HG03097 (cell line): ENCODE measurements around the gene CYP46A1.

Source experiments
- ATAC-seq: cut with Tn5 transposase; IDR thresholded peaks from one replicate; pipeline ENCODE4 v1.9.1; 2021; ENCODE audit not compliant: unreplicated experiment, low FRiP score

Gene CYP46A1

DNA sequence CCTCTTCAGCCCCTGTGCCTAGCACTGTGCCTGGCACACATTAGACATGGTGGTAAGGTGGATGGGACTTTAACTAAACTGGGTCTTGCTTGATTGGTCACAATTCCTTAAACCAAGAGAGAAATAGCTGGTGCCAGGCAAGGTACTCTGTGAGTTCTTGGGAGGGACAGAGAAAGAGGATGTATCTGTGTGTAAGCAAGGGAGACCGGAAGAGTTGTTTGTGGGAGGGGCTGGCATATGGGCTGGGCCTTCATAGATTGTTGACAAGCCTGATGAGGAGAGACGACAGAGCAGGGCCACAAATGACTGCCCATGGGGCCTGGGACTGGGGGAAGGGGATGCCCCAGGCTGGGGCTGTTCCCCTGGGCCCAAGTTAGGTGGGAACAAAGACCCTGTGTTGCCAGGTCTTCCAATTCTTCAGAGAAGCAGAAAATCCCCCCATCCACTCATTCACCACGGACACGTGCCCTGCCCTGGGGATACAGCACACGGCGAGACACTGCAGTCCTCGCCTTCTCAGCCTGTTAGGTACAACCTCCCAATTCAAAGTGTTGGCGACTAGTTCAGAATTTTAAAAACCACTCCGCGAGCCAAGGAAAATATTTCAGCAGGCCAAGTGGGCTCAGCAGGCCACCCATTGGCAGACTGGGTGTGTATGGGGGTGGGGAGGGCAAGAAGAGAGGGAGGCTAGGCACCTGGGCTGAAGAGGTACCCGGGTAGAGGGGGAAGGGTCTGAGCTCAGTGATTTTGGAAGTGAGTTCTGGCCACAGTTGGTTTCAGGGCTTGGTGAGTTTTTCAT is 11.4 kb upstream of the CYP46A1 start:
- no peak for ATAC-seq

- ATAC-seq = no peak
These were observed 10.6 kb upstream of the CYP46A1 start for GRCh38 chr14:99673305-99674063.

- no peak for ATAC-seq
These were observed 9.9 kb upstream of the CYP46A1 start for GRCh38 chr14:99674064-99674650.

DNA sequence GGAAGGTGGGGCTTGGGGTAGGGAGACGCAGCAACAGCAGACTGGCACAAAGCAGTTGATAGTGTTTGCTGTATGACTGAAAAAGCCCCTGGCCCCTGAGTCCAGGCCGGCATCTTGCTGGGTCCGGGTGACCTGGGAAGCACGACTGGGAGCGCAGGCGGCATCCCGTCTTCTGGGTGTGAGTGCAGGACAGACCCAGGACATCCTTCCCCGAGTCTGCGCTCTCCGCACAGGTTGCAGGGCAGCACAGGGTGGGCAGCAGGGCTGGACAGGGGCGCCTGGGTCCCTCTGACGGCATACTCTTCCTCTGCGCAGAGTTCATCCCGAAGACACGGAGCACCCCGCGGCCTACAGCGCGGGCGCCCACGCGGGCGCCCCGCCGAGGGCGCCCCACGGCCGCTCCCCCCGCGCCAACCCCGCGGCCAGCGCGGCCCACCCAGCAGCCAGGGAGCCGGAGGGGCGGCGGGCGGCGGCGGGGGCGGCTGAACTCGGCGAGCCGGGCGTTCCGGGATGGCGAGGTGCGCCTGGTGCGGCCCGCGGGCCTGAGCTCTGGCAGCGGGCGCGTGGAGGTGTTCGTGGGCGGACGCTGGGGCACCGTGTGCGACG is 9.2 kb upstream of the CYP46A1 start:
- no peak for ATAC-seq

- no peak for ATAC-seq
These were observed 8.7 kb upstream of the CYP46A1 start for GRCh38 chr14:99675382-99675835.

DNA sequence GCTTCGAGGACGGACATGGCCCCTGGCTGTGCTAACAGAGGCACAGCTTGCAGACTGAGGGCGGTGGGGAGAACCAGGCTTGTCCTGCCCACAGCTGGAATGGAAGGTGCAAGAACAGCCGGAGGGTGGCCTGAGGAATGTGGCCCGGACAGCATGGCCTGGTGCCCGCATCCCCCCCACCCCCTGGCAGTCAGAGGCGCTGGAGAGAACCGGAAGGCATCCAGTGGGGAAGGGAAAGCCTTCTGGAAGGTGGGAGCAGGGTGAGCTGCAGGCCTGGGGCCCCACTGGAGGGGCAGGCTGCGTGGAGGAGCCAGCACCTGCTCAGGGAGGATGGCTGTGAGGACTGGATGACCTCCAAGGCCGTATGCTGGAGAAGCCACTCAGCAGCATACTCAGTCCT is 8.1 kb upstream of the CYP46A1 start:
- no peak for ATAC-seq

DNA sequence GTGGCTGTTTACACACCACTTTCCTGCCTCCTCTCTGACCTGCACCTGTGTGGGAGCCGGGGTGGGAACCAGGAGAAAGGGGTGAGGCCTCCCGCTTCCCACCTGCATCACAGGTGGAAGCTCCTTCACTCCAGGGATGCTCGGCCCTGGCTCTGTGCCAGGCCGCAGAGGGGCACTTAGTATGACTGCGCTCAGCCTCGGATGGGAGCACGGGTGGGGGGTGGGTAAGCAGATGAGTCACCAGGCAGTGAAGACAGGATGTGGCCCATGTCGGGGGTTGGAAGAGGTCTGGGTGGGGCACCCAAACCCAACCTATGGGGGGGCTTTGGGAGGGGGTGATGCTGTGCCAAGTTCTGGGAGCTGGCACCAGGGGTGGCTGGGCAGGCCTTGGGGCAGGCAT is 7.4 kb upstream of the CYP46A1 start:
- ATAC-seq = no peak

- no peak for ATAC-seq
These were observed 6.6 kb upstream of the CYP46A1 start for GRCh38 chr14:99677231-99678140.

GRCh38 chr14:99678198-99678597 is 5.9 kb upstream of the CYP46A1 start:
- no peak for ATAC-seq

- ATAC-seq = no peak
These were observed 5.0 kb upstream of the CYP46A1 start for GRCh38 chr14:99679111-99679510.

DNA sequence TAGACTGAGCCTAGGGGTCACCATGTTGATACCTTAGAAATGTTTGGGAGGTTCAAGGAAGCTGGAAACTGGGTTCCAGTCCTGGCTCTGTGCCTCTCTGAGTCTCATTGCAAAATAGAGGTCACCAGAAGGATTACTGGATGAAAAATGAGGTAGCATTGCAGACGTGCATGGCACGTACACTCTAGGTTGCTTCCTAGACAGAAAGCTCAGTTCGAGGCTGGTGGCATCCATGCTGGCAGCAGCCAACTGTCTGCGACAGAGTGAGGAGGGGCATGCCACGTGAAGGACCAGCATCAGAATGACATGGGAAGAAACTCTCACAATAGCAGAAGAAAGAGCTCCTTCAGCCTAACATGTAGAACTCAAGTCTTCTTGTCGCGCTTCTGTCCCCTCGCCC is 4.6 kb upstream of the CYP46A1 start:
- ATAC-seq = no peak

DNA sequence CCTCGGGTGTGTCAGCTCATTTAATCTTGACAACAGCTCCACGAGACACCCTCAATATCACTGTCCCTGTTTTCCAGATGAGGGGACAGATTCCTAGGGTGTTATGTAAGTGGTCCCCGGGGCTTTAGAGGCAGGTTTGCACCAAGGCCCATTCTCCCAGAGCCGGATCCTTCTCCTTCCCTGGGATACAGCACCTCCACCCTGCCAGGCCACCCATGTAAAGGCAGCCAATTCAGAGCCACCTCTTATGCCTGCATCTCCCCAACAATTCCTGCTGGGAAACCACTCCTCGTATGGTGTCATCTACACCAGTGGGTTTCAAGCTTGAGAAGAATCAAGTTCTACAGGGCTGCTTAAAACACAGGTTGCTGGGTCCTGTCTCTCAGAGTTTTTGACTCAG is 4.1 kb upstream of the CYP46A1 start:
- ATAC-seq = no peak

DNA sequence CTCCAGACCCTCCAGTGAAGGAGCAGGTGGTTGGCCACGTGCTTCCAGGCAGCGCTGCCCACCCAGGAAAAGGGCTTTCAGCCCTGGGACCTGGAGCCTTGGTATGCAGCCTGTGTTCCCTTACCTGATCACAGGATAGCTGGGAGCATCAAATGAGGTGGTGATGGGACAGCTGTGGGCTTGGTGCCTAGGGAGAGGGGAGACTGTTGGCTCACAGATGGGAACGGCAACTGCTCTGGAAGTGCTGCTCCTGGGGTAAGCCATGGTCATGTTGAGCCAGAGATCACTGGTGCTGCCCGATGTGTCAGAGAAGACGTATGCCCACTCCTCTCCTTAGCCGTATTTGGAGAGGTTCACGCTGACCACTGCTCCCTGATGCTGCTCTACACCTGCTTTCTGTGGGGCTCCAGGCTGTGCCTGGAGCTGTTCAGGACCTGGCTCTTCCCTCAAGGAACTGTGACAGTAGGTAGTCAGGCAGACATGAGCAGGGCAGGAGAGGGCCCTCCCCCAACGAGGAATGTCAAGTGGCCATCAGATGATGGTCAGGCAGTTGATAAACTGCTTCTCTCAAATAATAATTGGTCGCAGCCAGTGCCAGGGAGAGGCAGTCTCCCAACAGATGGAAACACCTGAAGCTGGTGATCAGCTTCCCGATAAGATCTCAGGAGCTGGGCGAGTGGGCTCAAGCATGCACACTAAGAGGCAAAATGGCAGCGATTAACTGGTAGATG is 2.8 kb upstream of the CYP46A1 start:
- ATAC-seq = no peak

- ATAC-seq = no peak
These were observed 2.3 kb upstream of the CYP46A1 start for GRCh38 chr14:99681832-99682148.

DNA sequence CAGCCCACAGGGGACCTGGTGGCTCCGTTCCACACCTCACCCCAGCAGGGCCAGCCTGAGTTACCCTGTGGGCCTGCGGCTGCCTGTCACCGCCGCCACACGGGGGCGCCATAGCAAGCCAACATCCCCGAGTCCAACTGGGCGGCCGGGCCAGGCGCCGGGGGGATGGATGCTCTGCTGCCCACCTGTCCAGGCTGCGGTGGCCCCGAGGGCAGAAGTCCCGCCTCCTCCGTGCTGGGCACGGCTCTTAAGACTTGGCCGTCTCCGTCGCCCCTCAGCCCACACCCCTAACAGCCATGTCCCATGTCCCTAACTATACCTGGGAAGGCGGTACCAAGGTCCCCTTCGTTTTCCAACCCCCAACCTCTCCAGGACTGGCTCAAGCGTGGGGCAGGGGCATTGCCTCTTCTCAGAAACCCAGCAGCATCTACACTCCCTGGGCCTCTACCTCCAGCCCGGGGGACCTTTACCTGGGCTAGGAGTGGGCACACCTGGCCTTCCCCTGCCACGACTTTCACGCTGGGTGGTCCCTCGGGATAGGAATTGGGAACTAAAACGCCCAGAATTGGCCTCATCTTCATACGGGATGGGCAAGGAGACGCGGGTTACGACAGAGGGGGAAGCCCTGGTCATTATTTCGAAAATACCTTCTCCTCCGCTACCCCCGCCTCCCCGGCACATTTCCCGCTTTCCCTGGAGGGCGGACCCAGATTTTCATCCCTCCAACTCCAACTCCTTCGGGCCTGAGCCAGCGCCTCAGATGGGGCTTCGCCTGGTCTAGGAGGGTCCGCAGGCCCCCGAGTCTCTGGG is 1.1 kb upstream of the CYP46A1 start:
- no peak for ATAC-seq

GRCh38 chr14:99684410-99684934 is 374 bp downstream of the CYP46A1 start:
- no peak for ATAC-seq

GRCh38 chr14:99685151-99685591 is 1.1 kb downstream of the CYP46A1 start:
- no peak for ATAC-seq

GRCh38 chr14:99685596-99685995 is 1.5 kb downstream of the CYP46A1 start:
- ATAC-seq = no peak
